ENCODE results near the gene TBPL1. TPM values are rescaled to one million over a fixed set of nuclear protein-coding genes. Genes with fewer than 3 reads are reported as not detected.
A peak's percentile ranks its signal among the peaks of the same experiment; 100 is the strongest.
"Not testable (repeated sequence)": the region's sequence is repeated elsewhere in the genome, so short reads cannot be mapped to it uniquely, and the experiment has no call there.

Gene TBPL1
- total and polyA plus RNA-seq, 7 experiments from 2014 or later: 21.0 to 51.2 (median 31.2) TPM

- CTCF ChIA-PET: interaction anchor here (0.6 to 1.8 kb wide), 2 partner anchors 99 to 768 kb away, joined by 3 to 5 read pairs; no protein-coding TSS in a partner anchor
- H3K27me3 Mint-ChIP-seq: no peaks in the 10 kb centered on the region
- peaks cover 31 to 92% (median 76%) of the 10 kb centered on the region in 7 donors for H3K4me1 Mint-ChIP-seq
- H3K4me3 Mint-ChIP-seq: peak overlapping the region in 1 of 10 donors; percentile 24
- Histone ChIP-seq H3K27me3 (ENCODE audit: control insufficient read depth in 2 of 2, insufficient read depth in 2 of 2, low read length in 2 of 2) (no peaks in the 10 kb centered on the region), H3K4me1 (ENCODE audit: control insufficient read depth in 2 of 2, insufficient read depth in 2 of 2, low read length in 2 of 2) (no peaks in the 10 kb centered on the region), H3K4me3 (ENCODE audit: low read length) (no peak overlapping the region), H3K9me3 (ENCODE audit: control insufficient read depth in 2 of 3, low read length in 3 of 3) (no peaks in the 10 kb centered on the region), H3K36me3 (ENCODE audit: control insufficient read depth in 2 of 3, insufficient read depth in 3 of 3, low read length in 3 of 3) (no peaks in the 10 kb centered on the region), H3K27ac (ENCODE audit: low read depth, low read length) (no peak overlapping the region)
- peak; percentile 45 for ATAC-seq
- DNase-seq: peak in 1 of 9 donors; percentile 12
- intact Hi-C loops (cut with micrococcal nuclease): no loop called here
- peak overlapping the region in 5 of 9 donors; percentile 10 to 83 (median 51) for H3K27ac Mint-ChIP-seq
- POLR2A ChIA-PET: no interaction called here
- H3K36me3 Mint-ChIP-seq: peaks cover 0 to 3% (median 0%) of the 10 kb centered on the region in 5 donors
- no peaks in the 10 kb centered on the region for H3K9me3 Mint-ChIP-seq
Observed at GRCh38 chr6:133964052-133964451, 11.0 kb downstream of the TBPL1 start.

DNA sequence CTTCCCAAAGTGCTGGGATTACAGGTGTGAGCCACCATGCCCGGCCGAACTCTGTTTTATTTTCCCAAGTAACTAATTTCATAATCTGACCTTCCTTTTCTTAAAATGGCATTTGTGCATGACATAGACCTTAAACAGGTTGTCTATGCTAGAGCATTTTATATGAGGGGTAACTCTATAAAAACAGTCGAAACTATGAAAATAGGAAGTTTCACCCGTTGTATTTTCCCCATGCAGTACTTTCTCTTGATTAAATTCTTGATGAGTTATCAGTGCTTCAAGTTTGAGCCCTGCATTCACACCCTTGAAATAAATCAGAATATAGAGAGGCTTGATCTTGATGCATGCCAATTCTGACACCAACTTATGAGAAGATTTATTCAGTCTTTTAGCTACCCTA lies 11.7 kb downstream of the TBPL1 start:
- peak overlapping the region in 7 of 9 donors; percentile 0 to 69 (median 15) for H3K27ac Mint-ChIP-seq
- H3K9me3 Mint-ChIP-seq: no peaks in the 10 kb centered on the region
- DNase-seq (no peak), ATAC-seq (no peak)
- ChIA-PET CTCF (interaction anchor here (1.8 kb wide), 1 partner anchor 98 kb away, joined by 5 read pairs; no protein-coding TSS in a partner anchor), POLR2A (interaction anchor here (1.2 kb wide), 1 partner anchor 11 kb away, joined by 3 read pairs; no protein-coding TSS in a partner anchor)
- Histone ChIP-seq H3K27ac (ENCODE audit: low read depth, low read length) (no peak overlapping the region), H3K36me3 (ENCODE audit: control insufficient read depth in 2 of 3, insufficient read depth in 3 of 3, low read length in 3 of 3) (no peaks in the 10 kb centered on the region), H3K4me1 (ENCODE audit: control insufficient read depth in 2 of 2, insufficient read depth in 2 of 2, low read length in 2 of 2) (peaks cover 0 to 4% of the 10 kb centered on the region in 2 donors), H3K4me3 (ENCODE audit: low read length) (no peak overlapping the region), H3K9me3 (ENCODE audit: control insufficient read depth in 2 of 3, low read length in 3 of 3) (no peaks in the 10 kb centered on the region), H3K27me3 (ENCODE audit: control insufficient read depth in 2 of 2, insufficient read depth in 2 of 2, low read length in 2 of 2) (no peaks in the 10 kb centered on the region)
- H3K36me3 Mint-ChIP-seq: peaks cover 0 to 3% (median 0%) of the 10 kb centered on the region in 5 donors
- no peak overlapping the region for H3K4me3 Mint-ChIP-seq
- intact Hi-C loops (cut with micrococcal nuclease): no loop called here
- no peaks in the 10 kb centered on the region for H3K27me3 Mint-ChIP-seq
- peaks cover 25 to 92% (median 77%) of the 10 kb centered on the region in 7 donors for H3K4me1 Mint-ChIP-seq

- Mint-ChIP-seq H3K27ac (peak overlapping the region in 8 of 9 donors; percentile 1 to 77 (median 55)), H3K36me3 (peaks cover 0 to 3% (median 0%) of the 10 kb centered on the region in 5 donors), H3K9me3 (no peaks in the 10 kb centered on the region), H3K4me3 (peak overlapping the region in 2 of 10 donors; percentile 1 to 3), H3K4me1 (peaks cover 25 to 87% (median 71%) of the 10 kb centered on the region in 7 donors), H3K27me3 (no peaks in the 10 kb centered on the region)
- Histone ChIP-seq H3K27ac (ENCODE audit: low read depth, low read length) (no peak overlapping the region), H3K9me3 (ENCODE audit: control insufficient read depth in 2 of 3, low read length in 3 of 3) (no peaks in the 10 kb centered on the region), H3K4me3 (ENCODE audit: low read length) (no peak overlapping the region), H3K4me1 (ENCODE audit: control insufficient read depth in 2 of 2, insufficient read depth in 2 of 2, low read length in 2 of 2) (peaks cover 0 to 6% of the 10 kb centered on the region in 2 donors), H3K36me3 (ENCODE audit: control insufficient read depth in 2 of 3, insufficient read depth in 3 of 3, low read length in 3 of 3) (no peaks in the 10 kb centered on the region), H3K27me3 (ENCODE audit: control insufficient read depth in 2 of 2, insufficient read depth in 2 of 2, low read length in 2 of 2) (no peaks in the 10 kb centered on the region)
- CTCF ChIA-PET: interaction anchor here (0.8 to 1.8 kb wide), 5 partner anchors 36 to 132 kb away, joined by 3 to 5 read pairs (median 4); no protein-coding TSS in a partner anchor
- DNase-seq (no peak), ATAC-seq (no peak)
- POLR2A ChIA-PET: interaction anchor here (0.6 to 1.2 kb wide), 3 partner anchors 12 to 1153 kb away, joined by 3 read pairs; no protein-coding TSS in a partner anchor
- intact Hi-C loops (cut with micrococcal nuclease): no loop called here
Observed at GRCh38 chr6:133965817-133966360, 12.9 kb downstream of the TBPL1 start.

DNA sequence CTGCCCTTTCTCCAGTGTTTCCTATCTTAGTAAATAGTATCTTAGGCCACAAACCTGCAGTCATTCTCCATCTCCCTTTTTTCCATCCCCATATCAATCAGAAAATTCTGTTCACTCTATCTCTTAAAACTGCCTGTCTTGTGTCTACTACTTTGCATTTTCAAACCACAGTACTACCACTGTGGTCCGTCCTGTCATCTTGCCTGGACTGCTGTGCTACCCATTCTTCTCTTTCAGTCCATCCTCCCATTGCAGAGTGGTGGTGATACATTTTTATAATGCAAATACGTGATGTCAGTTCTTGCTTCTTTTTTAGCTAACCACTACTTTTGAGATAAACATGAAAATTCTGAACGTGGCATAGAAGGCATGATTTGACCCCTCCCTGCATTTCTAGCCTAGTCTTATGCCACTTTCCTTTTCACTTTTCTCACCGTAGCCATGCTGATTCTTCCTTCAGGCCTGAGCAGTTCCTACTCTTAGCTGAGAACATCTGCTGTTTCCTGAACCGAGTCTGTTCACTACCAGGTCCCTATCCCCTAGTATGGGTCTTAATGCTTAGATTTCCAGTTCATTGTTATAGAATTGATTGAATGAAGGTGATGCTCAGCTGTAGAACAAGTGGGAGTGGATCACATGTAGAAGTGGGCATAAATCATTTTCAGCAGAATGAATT lies 13.8 kb downstream of the TBPL1 start:
- ChIA-PET POLR2A (no interaction called here), CTCF (interaction anchor here (1.0 to 1.7 kb wide), 2 partner anchors 15 to 42 kb away, joined by 3 read pairs; no protein-coding TSS in a partner anchor)
- Histone ChIP-seq H3K27me3 (ENCODE audit: control insufficient read depth in 2 of 2, insufficient read depth in 2 of 2, low read length in 2 of 2) (no peaks in the 10 kb centered on the region), H3K4me1 (ENCODE audit: control insufficient read depth in 2 of 2, insufficient read depth in 2 of 2, low read length in 2 of 2) (peaks cover 0 to 6% of the 10 kb centered on the region in 2 donors), H3K4me3 (ENCODE audit: low read length) (no peak overlapping the region), H3K36me3 (ENCODE audit: control insufficient read depth in 2 of 3, insufficient read depth in 3 of 3, low read length in 3 of 3) (no peaks in the 10 kb centered on the region), H3K9me3 (ENCODE audit: control insufficient read depth in 2 of 3, low read length in 3 of 3) (no peaks in the 10 kb centered on the region), H3K27ac (ENCODE audit: low read depth, low read length) (no peak overlapping the region)
- Mint-ChIP-seq H3K4me3 (peak overlapping the region in 6 of 10 donors; percentile 1 to 34 (median 18)), H3K36me3 (peaks cover 0 to 3% (median 0%) of the 10 kb centered on the region in 5 donors), H3K27me3 (no peaks in the 10 kb centered on the region), H3K4me1 (peaks cover 25 to 86% (median 68%) of the 10 kb centered on the region in 7 donors), H3K9me3 (no peaks in the 10 kb centered on the region), H3K27ac (peak overlapping the region in 7 of 9 donors; percentile 28 to 79 (median 57))
- peak; percentile 34 for ATAC-seq
- DNase-seq: no peak
- intact Hi-C loops (cut with micrococcal nuclease): no loop called here

DNA sequence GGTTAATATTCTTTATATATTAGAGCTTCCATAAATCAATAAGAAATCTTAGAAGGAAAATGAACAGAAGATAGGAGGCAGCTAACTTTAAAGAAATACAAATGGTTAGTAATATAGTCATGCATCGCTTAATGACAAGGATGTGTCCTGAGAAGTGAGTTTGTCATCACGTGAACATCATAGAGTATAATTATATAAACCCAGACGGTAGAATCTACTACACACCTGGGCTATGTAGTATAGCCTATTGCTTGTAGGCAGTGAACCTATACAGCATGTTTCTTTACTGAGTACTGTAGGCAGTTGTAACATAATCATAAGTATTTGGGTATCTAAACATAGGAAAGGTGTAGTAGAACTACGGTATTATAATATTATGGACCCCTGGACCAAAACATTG lies 14.3 kb downstream of the TBPL1 start:
- Histone ChIP-seq H3K27me3 (ENCODE audit: control insufficient read depth in 2 of 2, insufficient read depth in 2 of 2, low read length in 2 of 2) (no peaks in the 10 kb centered on the region), H3K4me1 (ENCODE audit: control insufficient read depth in 2 of 2, insufficient read depth in 2 of 2, low read length in 2 of 2) (peaks cover 0 to 6% of the 10 kb centered on the region in 2 donors), H3K27ac (ENCODE audit: low read depth, low read length) (no peak overlapping the region), H3K9me3 (ENCODE audit: control insufficient read depth in 2 of 3, low read length in 3 of 3) (no peaks in the 10 kb centered on the region), H3K36me3 (ENCODE audit: control insufficient read depth in 2 of 3, insufficient read depth in 3 of 3, low read length in 3 of 3) (no peaks in the 10 kb centered on the region), H3K4me3 (ENCODE audit: low read length) (no peak overlapping the region)
- H3K27me3 Mint-ChIP-seq: no peaks in the 10 kb centered on the region
- no peak for DNase-seq
- no peak overlapping the region for H3K4me3 Mint-ChIP-seq
- peaks cover 22 to 86% (median 67%) of the 10 kb centered on the region in 7 donors for H3K4me1 Mint-ChIP-seq
- CTCF ChIA-PET: interaction anchor here (1.0 kb wide), 1 partner anchor 14 kb away, joined by 3 read pairs; no protein-coding TSS in a partner anchor
- H3K27ac Mint-ChIP-seq: peak overlapping the region in 5 of 9 donors; percentile 9 to 79 (median 49)
- no peak for ATAC-seq
- H3K36me3 Mint-ChIP-seq: peaks cover 0 to 3% (median 0%) of the 10 kb centered on the region in 5 donors
- POLR2A ChIA-PET: no interaction called here
- intact Hi-C loops (cut with micrococcal nuclease): no loop called here
- H3K9me3 Mint-ChIP-seq: no peaks in the 10 kb centered on the region

DNA sequence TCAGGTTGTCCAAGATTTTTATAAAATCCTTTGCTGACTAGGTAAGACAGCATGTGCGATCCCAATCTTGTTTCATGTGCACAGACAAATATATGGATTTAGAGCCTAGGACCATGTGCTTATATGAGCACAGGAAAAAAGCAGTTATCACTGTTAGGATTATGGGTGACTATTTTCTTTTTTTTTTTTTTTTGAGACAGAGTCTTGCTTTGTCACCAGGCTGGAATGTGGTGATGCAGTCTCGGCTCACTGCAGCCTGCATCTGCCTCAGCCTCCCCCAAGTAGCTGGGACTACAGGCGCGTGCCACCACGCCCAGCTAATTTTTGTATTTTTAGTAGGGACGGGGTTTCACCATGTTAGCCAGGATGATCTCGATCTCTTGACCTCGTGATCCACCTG lies 14.8 kb downstream of the TBPL1 start:
- ATAC-seq; H3K4me3 ChIP-seq (ENCODE audit: low read length); H3K4me1 ChIP-seq (ENCODE audit: control insufficient read depth in 2 of 2, insufficient read depth in 2 of 2, low read length in 2 of 2); H3K27me3 ChIP-seq (ENCODE audit: control insufficient read depth in 2 of 2, insufficient read depth in 2 of 2, low read length in 2 of 2); H3K9me3 ChIP-seq (ENCODE audit: control insufficient read depth in 2 of 3, low read length in 3 of 3); H3K36me3 Mint-ChIP-seq; H3K4me3 Mint-ChIP-seq; H3K36me3 ChIP-seq (ENCODE audit: control insufficient read depth in 2 of 3, insufficient read depth in 3 of 3, low read length in 3 of 3); CTCF ChIA-PET; H3K27ac ChIP-seq (ENCODE audit: low read depth, low read length); H3K9me3 Mint-ChIP-seq; H3K27me3 Mint-ChIP-seq; DNase-seq: not testable (repeated sequence)
- Mint-ChIP-seq H3K27ac (peak overlapping the region in 2 of 9 donors; percentile 43 to 80), H3K4me1 (peaks cover 18 to 86% (median 67%) of the 10 kb centered on the region in 7 donors)
- POLR2A ChIA-PET: interaction anchor here (0.7 kb wide), 1 partner anchor 124 kb away, joined by 3 read pairs; no protein-coding TSS in a partner anchor
- intact Hi-C loops (cut with micrococcal nuclease): loop anchor here in 1 of 2 donors (2.0 kb wide), 1 partner anchor 15 kb away; no protein-coding TSS in a partner anchor
